GM21423 (cell line): ENCODE measurements around the gene CACNA1G.

Experiments used
- ATAC-seq: cut with Tn5 transposase; IDR thresholded peaks from one replicate; pipeline ENCODE4 v1.9.1; 2021; ENCODE audit warnings: mild to moderate bottlenecking, moderate library complexity; ENCODE audit not compliant: unreplicated experiment

CACNA1G gene

DNA sequence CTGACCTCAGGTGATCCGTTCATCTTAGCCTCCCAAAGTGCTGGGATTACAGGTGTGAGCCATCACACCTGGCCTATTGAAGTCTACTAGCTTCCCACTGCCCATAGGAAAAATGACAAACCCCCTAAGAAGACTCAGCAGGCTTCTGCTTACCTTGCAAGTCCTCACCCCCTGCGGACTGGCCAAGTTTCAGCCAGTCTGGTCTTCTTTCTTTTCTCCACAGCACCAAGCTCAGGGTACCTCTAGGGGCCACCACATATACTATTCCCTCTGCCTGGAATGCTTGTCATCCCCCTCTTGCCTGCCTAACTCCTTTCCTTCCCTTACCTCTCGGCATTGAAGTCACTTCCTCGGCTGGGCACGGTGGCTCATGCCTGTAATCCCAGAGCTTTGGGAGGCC lies 105.3 kb downstream of the CACNA1G start:
- ATAC-seq = no peak

DNA sequence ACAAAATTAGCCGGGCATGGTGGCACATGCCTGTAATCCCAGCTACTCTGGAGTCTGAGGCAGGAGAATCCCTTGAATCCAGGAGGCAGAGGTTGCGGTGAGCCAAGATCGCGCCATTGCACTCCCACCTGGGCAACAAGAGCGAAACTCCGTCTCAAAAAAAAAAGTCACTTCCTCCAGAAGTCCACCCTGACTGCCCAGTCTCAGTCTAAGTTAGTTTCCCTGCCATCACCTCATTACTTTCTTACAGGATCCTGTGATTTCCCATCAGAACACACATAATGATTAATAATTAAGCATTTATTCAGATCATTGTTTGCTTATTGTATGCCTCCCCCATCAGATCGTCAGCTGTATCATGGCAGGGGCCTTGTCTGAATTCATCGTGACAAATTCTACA lies 105.8 kb downstream of the CACNA1G start:
- no peak for ATAC-seq

DNA sequence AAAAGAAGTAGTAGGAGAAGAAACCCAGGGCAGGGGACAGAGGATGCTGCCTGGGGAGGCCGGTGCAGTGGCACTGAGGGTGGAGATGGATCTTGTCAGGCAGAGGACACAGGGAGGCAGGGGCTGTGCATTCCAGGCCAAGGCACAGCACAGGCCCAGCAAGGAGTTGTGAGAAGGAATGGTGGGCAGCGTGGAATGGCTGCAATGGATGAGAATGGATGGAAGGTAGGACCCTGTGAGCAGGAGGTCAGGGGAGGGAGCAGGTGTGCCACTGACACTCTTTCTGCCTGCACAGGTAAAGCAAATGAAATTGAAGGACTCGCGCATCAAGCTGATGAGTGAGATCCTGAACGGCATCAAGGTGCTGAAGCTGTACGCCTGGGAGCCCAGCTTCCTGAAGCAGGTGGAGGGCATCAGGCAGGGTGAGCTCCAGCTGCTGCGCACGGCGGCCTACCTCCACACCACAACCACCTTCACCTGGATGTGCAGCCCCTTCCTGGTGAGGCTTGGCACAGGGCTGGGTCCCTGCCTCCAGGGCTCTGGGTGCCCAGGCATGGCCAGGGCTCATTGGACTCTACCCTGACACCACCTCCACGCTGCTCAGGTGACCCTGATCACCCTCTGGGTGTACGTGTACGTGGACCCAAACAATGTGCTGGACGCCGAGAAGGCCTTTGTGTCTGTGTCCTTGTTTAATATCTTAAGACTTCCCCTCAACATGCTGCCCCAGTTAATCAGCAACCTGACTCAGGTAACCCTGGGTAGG lies 106.9 kb downstream of the CACNA1G start:
- ATAC-seq = no peak

DNA sequence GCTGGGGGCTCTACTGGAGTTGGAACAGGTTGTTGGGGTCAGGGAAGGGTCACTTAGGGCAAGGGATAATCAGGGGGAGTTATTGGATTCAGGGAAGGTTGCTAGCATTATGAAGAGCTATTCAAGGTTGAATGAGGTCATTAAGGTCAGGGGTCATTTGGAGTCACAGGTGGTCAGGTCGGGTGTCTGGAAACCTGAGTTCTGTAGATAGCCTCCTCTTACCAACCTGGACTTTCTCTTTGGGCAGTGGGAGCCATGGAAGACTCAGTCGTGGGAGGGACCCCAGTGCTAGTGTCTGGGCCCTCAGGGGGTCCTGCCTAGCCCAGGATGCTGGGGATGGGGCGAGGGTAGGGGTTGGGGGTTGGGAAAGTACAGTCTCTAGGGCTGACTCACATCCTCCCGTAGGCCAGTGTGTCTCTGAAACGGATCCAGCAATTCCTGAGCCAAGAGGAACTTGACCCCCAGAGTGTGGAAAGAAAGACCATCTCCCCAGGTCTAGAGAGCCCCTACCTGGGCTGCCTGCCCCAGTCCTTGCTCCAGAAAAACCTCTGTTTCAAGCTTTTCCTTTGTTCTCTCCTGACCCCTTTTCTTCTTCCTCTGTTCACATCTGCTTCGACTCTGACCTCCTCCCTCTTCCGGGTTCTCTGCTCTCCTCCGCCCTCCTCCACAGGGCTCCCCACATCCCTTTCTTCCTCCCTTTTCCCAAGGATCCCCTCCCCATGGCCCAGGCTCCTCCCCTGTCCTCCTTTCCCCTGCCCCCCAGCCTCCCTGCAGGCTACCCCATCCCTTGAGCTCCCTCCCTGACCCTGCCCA lies 107.7 kb downstream of the CACNA1G start:
- no peak for ATAC-seq

DNA sequence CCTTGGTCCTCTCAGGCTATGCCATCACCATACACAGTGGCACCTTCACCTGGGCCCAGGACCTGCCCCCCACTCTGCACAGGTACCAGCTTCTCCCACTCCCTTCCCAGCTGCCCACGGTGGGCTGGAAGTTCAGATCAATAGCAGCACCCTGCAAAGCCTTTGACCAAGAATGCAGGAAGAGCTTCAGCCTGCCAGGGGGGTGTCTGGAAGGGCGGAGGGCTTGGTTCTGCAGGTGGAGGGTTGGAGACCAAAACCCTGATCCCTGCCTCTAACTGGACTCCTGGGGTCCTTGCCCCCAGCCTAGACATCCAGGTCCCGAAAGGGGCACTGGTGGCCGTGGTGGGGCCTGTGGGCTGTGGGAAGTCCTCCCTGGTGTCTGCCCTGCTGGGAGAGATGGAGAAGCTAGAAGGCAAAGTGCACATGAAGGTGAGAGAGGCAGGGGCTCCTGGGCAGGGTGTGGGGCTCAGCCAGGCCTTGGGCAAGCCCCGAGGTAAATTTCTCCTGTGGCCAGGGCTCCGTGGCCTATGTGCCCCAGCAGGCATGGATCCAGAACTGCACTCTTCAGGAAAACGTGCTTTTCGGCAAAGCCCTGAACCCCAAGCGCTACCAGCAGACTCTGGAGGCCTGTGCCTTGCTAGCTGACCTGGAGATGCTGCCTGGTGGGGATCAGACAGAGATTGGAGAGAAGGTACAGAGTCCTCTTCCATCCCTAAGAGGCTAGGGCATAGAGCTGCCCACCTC lies 108.5 kb downstream of the CACNA1G start:
- ATAC-seq = no peak

DNA sequence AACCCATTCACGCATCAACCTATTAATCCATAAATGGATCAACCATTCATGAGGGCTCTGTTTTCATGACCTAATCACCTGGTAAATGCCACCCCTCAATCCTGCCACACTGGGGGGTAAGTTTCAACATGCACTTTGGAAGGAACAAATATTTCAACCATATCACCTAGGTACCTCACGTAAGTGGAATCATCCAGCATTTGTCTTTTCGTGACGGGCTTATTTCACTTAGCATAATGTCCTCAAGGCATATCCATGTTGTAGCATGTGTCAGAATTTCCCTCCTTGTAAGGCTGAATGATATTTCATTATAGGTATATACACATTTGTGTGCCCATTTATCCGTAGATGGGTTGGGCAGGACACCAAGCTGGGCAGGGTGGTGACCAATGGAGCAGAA lies 111.6 kb downstream of the CACNA1G start:
- ATAC-seq = no peak

DNA sequence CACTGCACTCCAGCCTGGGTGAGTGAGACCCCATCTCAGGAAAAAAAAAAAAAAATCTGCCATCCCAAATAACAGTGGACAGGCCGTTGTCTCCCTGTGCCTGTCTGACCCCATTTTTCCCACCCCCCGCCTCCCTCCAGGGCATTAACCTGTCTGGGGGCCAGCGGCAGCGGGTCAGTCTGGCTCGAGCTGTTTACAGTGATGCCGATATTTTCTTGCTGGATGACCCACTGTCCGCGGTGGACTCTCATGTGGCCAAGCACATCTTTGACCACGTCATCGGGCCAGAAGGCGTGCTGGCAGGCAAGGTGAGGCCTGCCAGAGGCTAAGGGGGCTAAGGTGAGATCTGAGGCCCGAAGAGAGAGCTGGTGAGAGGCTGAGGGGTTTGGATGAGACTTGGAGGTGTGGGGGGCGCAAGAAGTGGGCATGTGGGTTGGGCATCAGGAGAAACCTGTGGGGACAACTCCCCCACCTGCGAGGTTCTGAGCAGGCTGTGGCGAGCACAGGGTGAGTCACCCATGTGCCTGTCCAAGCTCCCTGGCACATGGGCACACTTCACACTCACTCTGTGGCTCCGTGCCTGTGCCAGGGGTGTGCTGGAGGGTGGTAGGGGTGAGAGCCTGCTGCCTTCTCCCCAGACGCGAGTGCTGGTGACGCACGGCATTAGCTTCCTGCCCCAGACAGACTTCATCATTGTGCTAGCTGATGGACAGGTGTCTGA lies 112.5 kb downstream of the CACNA1G start:
- ATAC-seq = no peak

DNA sequence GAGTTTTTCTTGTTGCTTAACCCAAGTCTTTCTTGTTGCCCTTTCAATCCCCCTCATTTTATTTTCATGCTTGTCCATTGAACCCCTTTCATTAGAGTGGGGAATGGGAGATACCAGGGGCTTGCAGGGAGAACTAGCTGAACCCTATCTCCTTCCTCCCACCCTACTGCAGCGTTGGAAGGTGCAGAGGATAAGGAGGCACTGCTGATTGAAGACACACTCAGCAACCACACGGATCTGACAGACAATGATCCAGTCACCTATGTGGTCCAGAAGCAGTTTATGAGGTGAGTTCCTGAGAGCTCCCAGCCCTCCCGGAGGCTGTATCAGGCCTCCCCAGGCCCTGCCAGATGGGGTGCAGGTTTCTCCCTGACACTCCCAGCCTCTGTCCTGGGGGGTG lies 114.7 kb downstream of the CACNA1G start:
- ATAC-seq = no peak

DNA sequence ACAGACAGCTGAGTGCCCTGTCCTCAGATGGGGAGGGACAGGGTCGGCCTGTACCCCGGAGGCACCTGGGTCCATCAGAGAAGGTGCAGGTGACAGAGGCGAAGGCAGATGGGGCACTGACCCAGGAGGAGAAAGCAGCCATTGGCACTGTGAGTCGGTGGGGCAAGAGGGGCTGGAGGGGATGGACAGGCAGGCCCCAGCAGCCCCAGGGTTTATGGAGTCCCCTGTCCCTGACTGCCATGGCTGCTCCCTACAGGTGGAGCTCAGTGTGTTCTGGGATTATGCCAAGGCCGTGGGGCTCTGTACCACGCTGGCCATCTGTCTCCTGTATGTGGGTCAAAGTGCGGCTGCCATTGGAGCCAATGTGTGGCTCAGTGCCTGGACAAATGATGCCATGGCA lies 115.1 kb downstream of the CACNA1G start:
- ATAC-seq = no peak

DNA sequence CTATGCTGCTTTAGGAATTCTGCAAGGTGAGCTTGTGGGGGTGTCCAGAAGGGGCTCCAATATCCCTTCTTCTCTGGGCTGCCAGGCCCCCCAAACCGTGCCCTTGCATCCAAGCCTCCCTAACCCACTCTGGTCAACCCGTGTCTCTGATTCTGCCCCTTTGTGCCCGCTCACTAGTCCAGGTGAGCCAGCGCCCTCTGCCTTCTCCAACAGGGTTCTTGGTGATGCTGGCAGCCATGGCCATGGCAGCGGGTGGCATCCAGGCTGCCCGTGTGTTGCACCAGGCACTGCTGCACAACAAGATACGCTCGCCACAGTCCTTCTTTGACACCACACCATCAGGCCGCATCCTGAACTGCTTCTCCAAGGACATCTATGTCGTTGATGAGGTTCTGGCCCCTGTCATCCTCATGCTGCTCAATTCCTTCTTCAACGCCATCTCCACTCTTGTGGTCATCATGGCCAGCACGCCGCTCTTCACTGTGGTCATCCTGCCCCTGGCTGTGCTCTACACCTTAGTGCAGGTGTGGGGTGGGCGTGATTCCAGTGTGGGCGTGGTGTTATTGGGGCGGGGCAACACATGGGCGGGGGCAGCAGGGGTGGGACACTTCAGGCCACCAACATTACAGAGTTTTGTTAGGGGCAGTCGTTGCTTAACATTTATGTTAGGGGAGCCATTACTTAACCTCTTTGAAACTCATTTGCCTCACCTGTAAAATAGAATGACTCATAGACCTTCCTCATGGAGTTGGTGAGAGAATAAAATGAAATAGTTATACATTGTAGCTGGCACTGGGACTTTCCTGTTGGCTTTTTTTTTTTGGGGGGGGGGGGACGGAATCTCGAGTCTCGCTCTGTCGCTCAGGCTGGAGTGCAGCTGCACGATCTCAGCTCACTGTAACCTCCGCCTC lies 115.8 kb downstream of the CACNA1G start:
- no peak for ATAC-seq
